IMR-90 (cell line): ENCODE data around the gene SRCAP. TPM values are rescaled to one million over a fixed set of nuclear protein-coding genes. Genes with fewer than 3 reads are reported as not detected.

ENCODE experiments used
- ATAC-seq: fragments of 200-7000 bp; cut with Tn5 transposase; 2 replicates; pipeline ENCODE4 v1.9.1; 2020; ENCODE audit warnings: low read depth, mild to moderate bottlenecking, moderate library complexity
- BruUV-seq: library from RNA; stranded (reverse); fragments of 400-500 nt; replicated peaks from 2 replicates; lab custom pipeline; 2021; lab: Mats Ljungman, UMichigan
- CTCF ChIA-PET: fragments of 300-600 bp; formaldehyde crosslinking; extraction: SDS; loops from one replicate; lab custom pipeline; 2021; ENCODE audit warnings: antibody characterized with exemption; lab: Yijun Ruan, JAX
- POLR2A ChIA-PET: fragments of 300-600 bp; sonication (Branson Sonifier 250); formaldehyde crosslinking; loops from one replicate; lab custom pipeline; 2022; ENCODE audit warnings: antibody characterized with exemption; ENCODE audit not compliant: unreplicated experiment; lab: Charles Lee
- DNase-seq: peaks from one replicate; pipeline ENCODE4 v3.0.0; 2013
- H2AFZ ChIP-seq: replicated peaks from 2 replicates; pipeline ENCODE3; 2013; ENCODE audit warnings: low read length, mild to moderate bottlenecking; ENCODE audit not compliant: poor library complexity
- H2AK5ac ChIP-seq: 2 replicates; pipeline ENCODE4 v1.6.1; 2013; ENCODE audit warnings: low read depth, low read length, inconsistent platforms
- H2AK9ac ChIP-seq: replicated peaks from 2 replicates; pipeline ENCODE3; 2013; ENCODE audit warnings: mild to moderate bottlenecking, low read depth, low read length, moderate library complexity; ENCODE audit not compliant: poor library complexity
- H2BK120ac ChIP-seq: 2 replicates; pipeline ENCODE4 v1.6.1; 2013; ENCODE audit warnings: low read depth, low read length, inconsistent platforms
- H2BK15ac ChIP-seq: 3 replicates; pipeline ENCODE4 v1.6.1; 2013; ENCODE audit warnings: low read depth, low read length, inconsistent platforms
- H2BK20ac ChIP-seq: 2 replicates; pipeline ENCODE4 v1.6.1; 2013; ENCODE audit warnings: low read depth, mild to moderate bottlenecking, inconsistent platforms, low read length, moderate library complexity
- H2BK5ac ChIP-seq: 2 replicates; pipeline ENCODE4 v1.6.1; 2013; ENCODE audit warnings: mild to moderate bottlenecking, low read depth, low read length, inconsistent platforms; ENCODE audit not compliant: poor library complexity, severe bottlenecking
- H3K14ac ChIP-seq: replicated peaks from 2 replicates; pipeline ENCODE4 v1.6.1; 2013; ENCODE audit warnings: low read depth, low read length, inconsistent platforms
- H3K18ac ChIP-seq: 2 replicates; pipeline ENCODE4 v1.6.1; 2013; ENCODE audit warnings: low read depth, low read length, control low read depth
- H3K23ac ChIP-seq: 2 replicates; pipeline ENCODE4 v1.6.1; 2013; ENCODE audit warnings: low read depth, low read length, inconsistent platforms
- H3K27ac ChIP-seq: 2 replicates; pipeline ENCODE4 v1.5.1; 2013; ENCODE audit warnings: mild to moderate bottlenecking, control low read depth, low read length; ENCODE audit not compliant: insufficient read depth
- H3K27me3 ChIP-seq: 2 replicates; pipeline ENCODE4 v1.6.1; 2013; ENCODE audit warnings: low read length; ENCODE audit not compliant: control insufficient read depth, insufficient read depth
- H3K36me3 ChIP-seq: 2 replicates; pipeline ENCODE4 v1.6.1; 2013; ENCODE audit warnings: low read length, mixed read lengths; ENCODE audit not compliant: control insufficient read depth, insufficient read depth
- H3K4ac ChIP-seq: 2 replicates; pipeline ENCODE4 v1.6.1; 2013; ENCODE audit warnings: low read depth, low read length, inconsistent platforms
- H3K4me1 ChIP-seq: 2 replicates; pipeline ENCODE4 v1.6.1; 2013; ENCODE audit warnings: low read length, mixed read lengths; ENCODE audit not compliant: control insufficient read depth, insufficient read depth
- H3K4me2 ChIP-seq: 2 replicates; pipeline ENCODE4 v1.6.1; 2013; ENCODE audit warnings: low read depth, mild to moderate bottlenecking, control low read depth, low read length, moderate library complexity
- H3K4me3 ChIP-seq: 2 replicates; pipeline ENCODE4 v1.5.1; 2013; ENCODE audit warnings: low read depth, mild to moderate bottlenecking, control low read depth, low read length, moderate library complexity; ENCODE audit not compliant: insufficient read depth
- H3K56ac ChIP-seq: 2 replicates; pipeline ENCODE4 v1.6.1; 2013; ENCODE audit warnings: low read length, inconsistent platforms; ENCODE audit not compliant: insufficient read depth; ENCODE audit errors: extremely low read depth
- H3K79me1 ChIP-seq, 2 experiments: 2 replicates each; pipeline ENCODE4 v1.6.1; 2013; ENCODE audit warnings: low read length in 2 of 2, inconsistent platforms in 1 of 2, low read depth in 1 of 2
- H3K9ac ChIP-seq: 2 replicates; pipeline ENCODE4 v1.6.1; 2013; ENCODE audit warnings: low read depth, low read length, control low read depth
- H3K9me1 ChIP-seq: 2 replicates; pipeline ENCODE4 v1.6.1; 2013; ENCODE audit warnings: low read length, inconsistent platforms; ENCODE audit not compliant: insufficient read depth
- H3K9me3 ChIP-seq: 2 replicates; pipeline ENCODE4 v1.6.1; 2013; ENCODE audit warnings: low read length; ENCODE audit not compliant: control insufficient read depth, insufficient read depth
- H4K20me1 ChIP-seq: 2 replicates; pipeline ENCODE4 v1.6.1; 2013; ENCODE audit warnings: low read length, inconsistent platforms; ENCODE audit not compliant: insufficient read depth
- H4K5ac ChIP-seq: 2 replicates; pipeline ENCODE4 v1.6.1; 2013; ENCODE audit warnings: mild to moderate bottlenecking, low read depth, low read length, control low read depth
- H4K8ac ChIP-seq, 2 experiments: 2 replicates each; pipeline ENCODE4 v1.6.1; 2013; ENCODE audit warnings: low read depth in 2 of 2, low read length in 2 of 2, control low read depth in 1 of 2, inconsistent platforms in 1 of 2
- H4K91ac ChIP-seq: 2 replicates; pipeline ENCODE4 v1.6.1; 2013; ENCODE audit warnings: low read depth, low read length, inconsistent platforms; ENCODE audit not compliant: insufficient read depth
- CEBPB ChIP-seq: IDR thresholded peaks from 2 replicates; pipeline ENCODE4 v1.6.1; 2012; ENCODE audit warnings: low read depth, low read length, improper control_type of control experiment
- CHD1 ChIP-seq: IDR thresholded peaks from 2 replicates; pipeline ENCODE4 v1.6.1; 2012; ENCODE audit warnings: low read depth, low read length, improper control_type of control experiment
- CTCF ChIP-seq: conservative IDR thresholded peaks from 2 replicates; pipeline ENCODE4 v1.5.1; 2012; ENCODE audit warnings: mild to moderate bottlenecking, low read depth, low read length, improper control_type of control experiment
- ELK1 ChIP-seq: fragments of 150-350 bp; IDR thresholded peaks from 2 replicates; pipeline ENCODE4 v1.6.1; 2016; ENCODE audit warnings: low read depth, mild to moderate bottlenecking, low read length, moderate library complexity, borderline replicate concordance
- FOS ChIP-seq: fragments of 150-350 bp; IDR thresholded peaks from 2 replicates; pipeline ENCODE4 v1.6.1; 2016; ENCODE audit warnings: low read depth, low read length
- MXI1 ChIP-seq: IDR thresholded peaks from 2 replicates; pipeline ENCODE4 v1.6.1; 2012; ENCODE audit warnings: low read depth, mild to moderate bottlenecking, low read length, moderate library complexity, borderline replicate concordance
- NFE2L2 ChIP-seq: fragments of 150-350 bp; IDR thresholded peaks from 2 replicates; pipeline ENCODE4 v1.6.1; 2016; ENCODE audit warnings: low read depth, mild to moderate bottlenecking, low read length
- POLR2A ChIP-seq: IDR thresholded peaks from 2 replicates; pipeline ENCODE4 v1.6.1; 2012; ENCODE audit warnings: mild to moderate bottlenecking, low read depth, low read length
- RAD21 ChIP-seq: IDR thresholded peaks from 2 replicates; pipeline ENCODE4 v1.6.1; 2012; ENCODE audit warnings: low read length, improper control_type of control experiment
- RCOR1 ChIP-seq: IDR thresholded peaks from 2 replicates; pipeline ENCODE4 v1.6.1; 2012; ENCODE audit warnings: mild to moderate bottlenecking, low read length, improper control_type of control experiment; ENCODE audit not compliant: insufficient replicate concordance
- RFX5 ChIP-seq: IDR thresholded peaks from 2 replicates; pipeline ENCODE4 v1.8.0; 2012; ENCODE audit warnings: low read depth, mild to moderate bottlenecking, low read length, moderate library complexity
- SMC3 ChIP-seq: fragments of 150-350 bp; IDR thresholded peaks from 2 replicates; pipeline ENCODE4 v1.6.1; 2016; ENCODE audit warnings: low read depth, mild to moderate bottlenecking, antibody characterized with exemption, low read length, moderate library complexity
- USF2 ChIP-seq: fragments of 150-350 bp; IDR thresholded peaks from 2 replicates; pipeline ENCODE4 v1.6.1; 2017; ENCODE audit warnings: mild to moderate bottlenecking, antibody characterized with exemption, low read length, low read depth
- WGBS, 2 experiments: methylation state at CpG; one replicate each; pipeline versions ENCODE4 v1.1.5 to v1.1.7; 2013; ENCODE audit warnings: missing lambda C conversion rate in 2 of 2; ENCODE audit not compliant: insufficient read length in 1 of 2; ENCODE audit errors: extremely low coverage in 2 of 2; 5-methylcytosine and 5-hydroxymethylcytosine counted together
- dilution Hi-C: fragments of 300-500 bp; cut with HindIII; formaldehyde crosslinking; loops from one replicate; pipeline ENCODE4 v1.14.3; 2018; ENCODE audit warnings: low sequenced_read_pairs; ENCODE audit not compliant: unreplicated experiment
- in situ Hi-C: fragments of 300-500 bp; cut with MboI; formaldehyde crosslinking; loops from 3 replicates; pipeline ENCODE4 v1.14.3; 2019; ENCODE audit warnings: low sequenced_read_pairs, inconsistent platforms, mixed read lengths
- intact Hi-C: fragments of 100-400 bp; cut with micrococcal nuclease; formaldehyde crosslinking; loops from 2 replicates; pipeline ENCODE4 v1.10.0; 2022
- polyA plus RNA-seq, 3 experiments: library from polyadenylated mRNA; depleted of rRNA; stranded (reverse); fragments of >200 nt; gene quantifications; 2 replicates each; pipeline ENCODE4 v1.2.3, GENCODE V29; 2012; ENCODE audit warnings: low replicate concordance in 1 of 3
- total RNA-seq: library from RNA; depleted of rRNA; stranded (reverse); fragments of >200 nt; gene quantifications from 2 replicates; pipeline ENCODE4 v1.2.3, GENCODE V29; 2012

Gene SRCAP
- total and polyA plus RNA-seq, 2 of the 4 experiments (the other 2 are of a cell fraction), result 4.5 to 8.2 TPM

GRCh38 chr16:30786115-30786935 is 87.4 kb downstream of the SRCAP start:
- CTCF ChIA-PET, result no interaction called here
- intact Hi-C loops, result no loop called here
- WGBS, 2 experiments, result 0% methylated on average over 8 of the region's 57 CpGs; no CpG with 5 or more reads in 1 of the 2 experiments
- TF ChIP-seq SMC3 (no peak), FOS (no peak), MXI1 (peak; percentile 72), CTCF (no peak), USF2 (no peak), RAD21 (no peak), CEBPB (no peak), NFE2L2 (no peak), POLR2A (peak; percentile 43), RFX5 (no peak), RCOR1 (no peak), ELK1 (no peak), CHD1 (no peak)

More at GRCh38 chr16:30786115-30786935, 87.4 kb downstream of the SRCAP start:
- peak overlapping the region; percentile 74; the same call in 1 of the 2 replicates for H4K91ac ChIP-seq
- H3K27ac ChIP-seq, result peak overlapping the region; percentile 63
- peak overlapping the region; percentile 42; the same call in 1 of the 2 replicates for H4K5ac ChIP-seq
- H3K79me1 ChIP-seq, result peaks cover 11 to 37% of the 10 kb centered on the region in 2 experiments
- peak overlapping the region; percentile 91 for H2AK5ac ChIP-seq
- H2AK9ac ChIP-seq, result peak overlapping the region; percentile 99
- no peaks in the 10 kb centered on the region for H3K9me3 ChIP-seq
- peak overlapping the region; percentile 96 for H3K4me3 ChIP-seq
- dilution Hi-C loops (no loop called here), in situ Hi-C loops (no loop called here)
- peaks cover 6% of the 10 kb centered on the region; the same call in 1 of the 2 replicates for H3K9me1 ChIP-seq
- peak overlapping the region; percentile 70 to 74; a peak in 3 of 4 replicates for H4K8ac ChIP-seq
- POLR2A ChIA-PET, result interaction anchor here (0.6 to 1.5 kb wide), 2 partner anchors 19 to 94 kb away, joined by 4 to 13 read pairs; no protein-coding TSS in a partner anchor
- peak overlapping the region; percentile 17 for H2BK5ac ChIP-seq
- H2BK20ac ChIP-seq, result no peak overlapping the region
- no peak overlapping the region for H3K18ac ChIP-seq
- DNase-seq (peak; percentile 62), ATAC-seq (peak; percentile 78)
- H3K4me1 ChIP-seq, result peaks cover 4% of the 10 kb centered on the region
- H3K14ac ChIP-seq, result peak overlapping the region; percentile 76
- H2BK15ac ChIP-seq, result no peak overlapping the region
- 0 out of 2 replicates have a peak overlapping the region, but pooled peaks have one; percentile 52 for H3K23ac ChIP-seq
- peaks cover 29% of the 10 kb centered on the region for H3K36me3 ChIP-seq
- H3K56ac ChIP-seq, result peak overlapping the region; percentile 75; the same call in 1 of the 2 replicates
- H3K27me3 ChIP-seq, result no peaks in the 10 kb centered on the region
- peak overlapping the region; percentile 95 for H2AFZ ChIP-seq
- H2BK120ac ChIP-seq, result 0 out of 2 replicates have a peak overlapping the region, but pooled peaks have one; percentile 8
- no TSS peak for BruUV-seq
- H3K9ac ChIP-seq, result peak overlapping the region; percentile 77
- H3K4me2 ChIP-seq, result peak overlapping the region; percentile 98
- H3K4ac ChIP-seq, result peak overlapping the region; percentile 71
- H4K20me1 ChIP-seq, result peaks cover 8% of the 10 kb centered on the region
